GM19452 (cell line): ENCODE data around the gene TRDN.
"Not testable (repeated sequence)": the region's sequence is repeated elsewhere in the genome, so short reads cannot be mapped to it uniquely, and the experiment has no call there.

Experiments used
- ATAC-seq: cut with Tn5 transposase; IDR thresholded peaks from one replicate; pipeline ENCODE4 v1.9.1; 2021; ENCODE audit not compliant: unreplicated experiment

Gene TRDN

DNA sequence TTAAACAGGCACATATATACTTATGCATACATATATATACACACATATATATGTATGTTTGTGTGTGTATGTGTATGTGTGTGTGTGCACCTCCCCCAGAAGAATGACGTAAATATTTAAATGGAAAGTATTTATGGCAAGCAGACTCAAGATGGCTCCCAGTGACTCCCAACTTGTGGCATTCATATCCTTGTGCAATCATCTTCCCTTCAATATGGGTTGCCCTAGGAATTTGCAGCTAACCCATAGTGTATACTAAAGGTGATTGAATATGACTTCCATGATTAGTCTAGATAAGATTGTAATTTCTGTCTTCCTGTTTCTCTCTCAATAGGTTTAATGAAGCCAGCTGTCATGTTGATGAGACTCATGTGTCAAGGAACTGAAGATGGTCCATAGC is 127.6 kb downstream of the TRDN start:
- no peak for ATAC-seq

DNA sequence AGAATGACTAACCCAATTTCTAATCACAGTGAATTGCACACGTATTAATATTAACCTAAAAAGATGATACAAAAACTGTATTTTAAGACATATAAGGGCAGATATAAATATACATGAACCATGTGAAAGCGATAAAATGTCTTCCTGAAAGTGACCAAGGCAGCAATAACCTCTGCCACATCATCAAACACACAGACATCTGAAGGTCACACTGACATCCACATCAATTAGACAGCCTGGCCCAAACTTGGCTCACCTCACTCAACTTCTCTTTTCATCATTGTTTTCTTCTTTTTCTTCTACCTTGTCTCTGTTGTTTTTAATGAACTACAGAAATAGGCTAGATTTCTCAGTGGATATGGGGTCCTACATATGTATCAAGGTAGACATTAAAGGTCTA is 128.5 kb downstream of the TRDN start:
- ATAC-seq = no peak

GRCh38 chr6:123507582-123507981 is 129.2 kb downstream of the TRDN start:
- no peak for ATAC-seq

- no peak for ATAC-seq
Measured at GRCh38 chr6:123503619-123504018, 133.1 kb downstream of the TRDN start.

DNA sequence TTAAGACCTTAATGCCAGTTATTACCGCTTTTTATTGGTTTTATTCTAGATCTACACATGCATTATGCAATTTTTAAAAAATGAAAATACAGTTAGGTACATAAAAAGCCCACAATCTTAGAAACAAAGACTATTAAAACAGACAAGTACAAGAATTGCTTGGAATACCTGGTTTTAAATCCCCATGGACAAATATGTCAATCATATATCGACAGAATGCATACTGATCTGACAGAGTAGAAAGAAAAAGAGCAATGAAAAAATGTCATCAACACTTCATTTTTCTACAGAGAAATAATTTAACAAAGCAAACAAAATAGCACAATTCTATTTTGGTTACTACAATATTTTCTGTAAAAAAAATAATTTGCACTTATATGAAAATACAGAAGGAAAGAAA is 139.7 kb downstream of the TRDN start:
- ATAC-seq = no peak

DNA sequence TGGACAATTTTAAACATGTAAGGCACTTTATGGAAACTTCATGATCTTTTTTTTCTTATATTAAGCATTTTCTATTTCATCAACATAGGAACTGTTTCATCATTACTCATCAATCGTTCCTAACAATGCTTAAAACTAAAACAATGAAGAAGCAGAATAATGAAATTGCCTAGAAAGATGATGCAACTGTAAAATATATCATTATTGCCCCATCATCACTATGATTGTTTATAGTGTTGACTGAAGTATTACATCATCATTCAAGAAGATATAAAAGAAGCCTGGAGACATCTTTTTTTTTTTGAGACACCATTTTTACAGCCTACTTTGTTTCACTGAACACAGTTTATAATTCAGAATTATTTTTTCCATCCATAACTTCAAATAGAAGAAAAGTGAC is 147.2 kb downstream of the TRDN start:
- no peak for ATAC-seq

DNA sequence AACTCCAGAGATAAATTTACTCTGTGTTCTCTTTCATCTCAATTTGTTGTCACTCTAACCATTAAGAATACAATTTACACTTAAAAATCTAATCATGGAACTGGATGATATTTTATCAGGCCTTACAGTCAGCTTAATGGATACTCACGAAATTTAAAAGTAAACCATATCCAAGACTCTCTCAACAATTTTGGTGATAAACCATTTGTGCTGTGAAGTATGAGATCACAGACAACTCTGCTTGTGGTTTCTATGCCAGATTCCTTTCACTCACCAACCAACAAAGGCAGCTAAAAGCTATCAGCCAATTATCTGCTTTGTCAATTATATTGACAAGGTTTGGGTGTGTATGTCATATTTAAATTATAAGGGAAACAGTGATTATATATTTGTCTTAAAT is 155.8 kb downstream of the TRDN start:
- ATAC-seq = no peak

DNA sequence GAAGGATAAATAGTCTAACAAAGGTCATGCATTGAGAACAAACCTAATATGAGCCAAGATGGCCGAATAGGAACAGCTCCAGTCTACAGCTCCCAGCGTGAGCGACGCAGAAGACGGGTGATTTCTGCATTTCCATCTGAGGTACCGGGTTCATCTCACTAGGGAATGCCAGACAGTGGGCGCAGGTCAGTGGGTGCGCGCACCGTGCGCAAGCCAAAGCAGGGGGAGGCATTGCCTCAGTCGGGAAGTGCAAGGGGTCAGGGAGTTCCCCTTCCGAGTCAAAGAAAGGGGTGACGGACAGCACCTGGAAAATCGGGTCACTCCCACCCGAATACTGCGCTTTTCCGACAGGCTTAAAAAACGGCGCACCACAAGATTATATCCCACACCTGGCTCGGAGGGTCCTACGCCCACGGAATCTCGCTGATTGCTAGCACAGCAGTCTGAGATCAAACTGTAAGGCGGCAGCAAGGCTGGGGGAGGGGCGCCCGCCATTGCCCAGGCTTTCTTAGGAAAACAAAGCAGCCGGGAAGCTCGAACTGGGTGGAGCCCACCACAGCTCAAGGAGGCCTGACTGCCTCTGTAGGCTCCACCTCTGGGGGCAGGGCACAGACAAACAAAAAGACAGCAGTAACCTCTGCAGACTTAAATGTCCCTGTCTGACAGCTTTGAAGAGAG is 164.6 kb downstream of the TRDN start:
- ATAC-seq = not testable (repeated sequence)

DNA sequence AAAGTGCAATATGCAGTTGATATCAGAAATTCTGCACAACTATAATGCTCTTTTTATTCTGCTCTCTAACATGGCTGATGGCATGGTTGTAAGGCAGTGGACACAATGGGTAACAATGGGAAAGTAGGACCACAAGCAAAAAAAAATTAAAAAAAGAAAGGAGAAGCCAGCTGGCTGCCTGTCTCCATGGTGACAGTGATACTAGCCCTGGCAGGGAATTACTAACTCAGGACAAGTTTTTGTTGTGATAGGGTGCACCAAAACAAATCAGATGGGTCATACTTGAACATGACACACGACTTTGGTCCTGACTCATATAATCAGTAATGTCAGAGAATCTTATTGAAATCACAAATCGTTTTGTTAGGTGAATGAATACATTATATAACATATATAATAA is 169.4 kb downstream of the TRDN start:
- no peak for ATAC-seq

- no peak for ATAC-seq
Measured at GRCh38 chr6:123462152-123462551, 174.6 kb downstream of the TRDN start.

- no peak for ATAC-seq
Measured at GRCh38 chr6:123458218-123458617, 178.5 kb downstream of the TRDN start.

GRCh38 chr6:123456836-123457235 is 179.9 kb downstream of the TRDN start:
- ATAC-seq = no peak

GRCh38 chr6:123454448-123454847 is 182.3 kb downstream of the TRDN start:
- ATAC-seq = no peak

DNA sequence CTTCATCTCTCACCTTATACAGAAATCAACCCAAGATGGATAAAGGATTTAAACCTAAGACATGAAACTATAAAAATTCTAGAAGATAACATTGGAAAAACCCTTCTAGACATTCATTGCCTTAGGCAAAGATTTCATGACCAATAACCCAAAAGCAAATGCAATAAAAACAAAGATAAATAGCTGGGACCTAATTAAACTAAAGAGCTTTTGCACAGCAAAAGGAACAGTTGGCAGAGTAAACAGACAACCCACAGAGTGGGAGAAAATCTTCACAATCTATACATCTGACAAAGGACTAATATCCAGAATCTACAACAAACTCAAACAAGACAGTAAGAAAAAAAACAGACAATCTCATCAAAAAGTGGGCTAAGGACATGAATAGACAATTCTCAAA is 183.7 kb downstream of the TRDN start:
- ATAC-seq = not testable (repeated sequence)

DNA sequence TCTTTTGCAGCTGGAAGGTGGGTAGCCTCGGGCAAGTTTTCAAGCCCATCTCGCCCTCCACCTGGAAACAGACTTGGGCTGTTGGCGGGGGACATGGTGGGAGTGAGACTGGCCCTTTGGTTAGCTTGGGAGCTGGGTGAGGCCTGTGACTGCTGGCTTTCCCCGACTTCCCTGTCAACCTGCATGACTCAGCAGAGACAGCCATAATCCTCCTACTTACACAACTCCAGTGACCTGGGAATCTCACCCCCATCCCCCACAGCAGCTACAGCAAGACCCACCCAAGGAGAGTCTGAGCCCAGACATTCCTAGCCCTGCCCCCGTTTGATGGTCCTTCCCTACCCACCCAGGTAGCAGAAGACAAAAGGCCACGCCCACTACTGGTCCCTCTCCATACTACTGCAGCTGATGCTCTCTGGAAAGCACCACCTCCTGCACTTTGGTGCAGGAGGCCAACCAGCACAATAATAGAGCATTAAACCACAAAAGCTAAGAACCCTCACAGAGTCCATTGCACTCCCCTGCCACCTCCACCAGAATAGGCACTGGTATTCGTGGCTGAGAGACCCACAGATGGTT is 188.4 kb downstream of the TRDN start:
- ATAC-seq = no peak

DNA sequence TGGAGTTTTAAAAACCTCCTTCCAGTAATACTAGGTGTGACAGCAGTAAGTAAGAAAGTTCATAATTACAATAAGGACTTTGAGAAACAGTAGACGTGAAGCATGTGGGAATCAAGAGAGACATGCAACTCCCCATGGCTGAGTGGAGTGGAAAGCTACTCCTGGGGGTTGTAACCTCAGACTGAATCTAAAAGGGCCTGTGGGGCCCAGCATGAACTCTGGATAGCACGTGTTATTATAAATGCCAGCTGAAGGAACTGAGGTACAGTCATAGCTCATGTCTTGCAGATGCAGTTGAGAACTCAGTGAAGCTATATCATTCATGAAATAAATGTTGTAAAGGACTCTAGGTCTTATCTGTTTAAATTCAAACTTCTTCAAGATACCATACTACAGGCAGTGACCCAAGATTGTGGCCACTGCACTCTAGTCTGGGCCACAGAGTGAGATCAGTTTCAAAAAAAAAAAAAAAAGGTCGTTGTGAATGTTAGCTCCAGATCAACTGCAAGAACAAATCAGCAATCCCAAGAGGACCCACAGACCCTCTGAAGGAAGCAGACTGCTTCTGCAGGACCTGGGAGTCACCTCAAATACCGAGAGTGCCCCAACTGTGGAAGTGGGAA is 189.3 kb downstream of the TRDN start:
- no peak for ATAC-seq

- ATAC-seq = no peak
Measured at GRCh38 chr6:123439371-123439770, 197.4 kb downstream of the TRDN start.

DNA sequence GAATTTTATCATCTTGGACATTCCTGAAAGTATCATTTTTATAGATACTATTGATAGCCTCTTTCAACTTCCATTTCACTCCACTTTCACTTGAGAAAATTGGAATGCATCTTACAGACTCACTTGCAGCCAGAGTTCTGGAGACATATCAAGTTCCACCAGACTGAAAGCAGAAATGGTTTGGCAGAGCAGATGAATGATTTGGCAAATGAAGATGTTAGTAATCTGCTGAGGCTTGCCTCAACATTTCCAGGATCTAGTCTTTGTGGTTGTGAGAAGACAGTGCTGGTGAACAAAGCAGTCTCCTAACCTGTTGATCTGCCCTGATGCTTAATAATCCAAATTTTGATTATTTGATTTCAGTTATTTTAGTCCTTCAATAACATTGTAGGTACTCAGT is 202.6 kb downstream of the TRDN start:
- ATAC-seq = no peak

DNA sequence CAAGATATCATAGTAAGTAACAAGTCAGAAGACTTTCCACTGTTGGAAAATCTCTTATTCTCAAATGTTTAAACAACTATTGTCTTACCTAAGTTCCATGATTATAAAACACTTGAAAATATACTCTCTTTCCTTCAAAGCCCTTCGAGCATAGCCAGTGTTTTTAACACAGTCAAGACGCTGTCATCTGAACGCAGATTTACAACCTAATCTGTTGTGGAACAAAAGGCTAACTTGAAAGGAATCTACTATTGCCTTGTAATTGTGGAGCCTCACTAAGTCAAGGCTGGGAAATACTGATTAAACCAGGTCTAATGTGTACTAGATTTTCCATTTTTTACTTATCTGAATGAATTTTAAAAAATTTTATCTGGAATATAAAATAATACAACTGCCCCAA is 205.8 kb downstream of the TRDN start:
- ATAC-seq = no peak

DNA sequence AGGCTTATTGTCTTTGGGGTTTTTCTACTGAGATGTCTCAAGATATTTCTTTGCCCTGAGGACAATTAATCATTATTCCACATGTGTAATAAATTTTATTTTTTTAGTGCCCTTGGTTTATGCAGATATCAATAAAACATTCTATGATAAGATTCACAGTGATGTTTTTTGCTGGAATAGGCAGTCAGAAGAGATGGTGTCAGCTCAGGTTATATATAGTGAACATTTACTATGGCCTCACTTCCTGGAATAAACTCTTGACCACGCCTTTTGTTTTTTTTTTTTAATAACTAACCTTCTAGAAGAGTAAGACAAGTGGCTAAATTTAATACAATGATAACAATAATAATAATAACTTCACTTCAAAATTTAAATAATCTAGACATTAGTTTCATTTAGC is 209.7 kb downstream of the TRDN start:
- no peak for ATAC-seq

- no peak for ATAC-seq
Measured at GRCh38 chr6:123423130-123423529, 213.6 kb downstream of the TRDN start.

- no peak for ATAC-seq
Measured at GRCh38 chr6:123420512-123420911, 216.2 kb downstream of the TRDN start.

GRCh38 chr6:123418071-123418470 is 218.7 kb downstream of the TRDN start:
- ATAC-seq = no peak
